DMS153 treated with DMSO at 0.1 percent for 48 hours (cell line): Measurements from ENCODE around the gene GNB1L.
"Not testable (repeated sequence)": the region's sequence is repeated elsewhere in the genome, so short reads cannot be mapped to it uniquely, and the experiment has no call there.

Experiments used
- DNase-seq: peaks from one replicate; lab custom pipeline; 2025; ENCODE audit not compliant: unreplicated experiment; lab: John Stamatoyannopoulos, UW

The GNB1L gene

DNA sequence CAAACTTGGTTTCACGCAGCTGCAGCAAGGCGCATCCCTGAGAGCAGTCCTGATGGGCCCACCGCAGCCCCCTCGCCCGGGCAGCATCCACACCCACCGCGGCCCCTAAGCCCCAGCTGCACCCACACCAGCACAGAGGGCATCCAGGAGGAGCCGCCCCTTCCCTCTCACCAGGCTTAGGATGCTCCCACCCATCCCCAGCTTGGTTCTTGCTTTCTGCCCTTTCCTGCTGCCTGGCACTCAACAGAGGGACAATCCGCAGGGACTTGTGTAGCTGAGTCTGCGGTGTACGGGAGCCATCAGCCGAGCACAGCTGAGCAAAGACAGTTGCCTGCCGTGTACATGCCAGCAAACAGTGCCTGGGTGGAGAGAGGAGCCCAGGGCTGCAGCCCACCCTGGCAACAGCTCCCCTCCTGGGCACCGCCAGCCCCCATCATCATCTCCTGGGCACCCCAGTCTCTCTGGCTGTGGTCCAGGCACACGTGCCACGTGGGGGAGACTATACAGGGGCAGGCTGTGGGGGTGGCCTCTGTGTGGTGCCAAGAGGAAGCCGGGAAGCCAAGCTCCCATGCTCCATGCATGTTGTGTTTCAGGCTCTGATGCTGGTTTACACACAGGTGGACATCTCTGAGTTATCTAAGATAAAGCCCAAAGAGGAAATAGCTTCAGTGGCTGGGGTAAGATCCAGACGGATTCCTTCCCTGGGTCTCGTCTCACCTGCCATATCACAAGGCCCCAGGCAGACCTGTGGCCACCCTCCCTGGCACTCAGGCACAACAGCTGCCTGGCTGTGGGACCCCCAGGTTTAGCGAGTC, 36.0 kb upstream of the GNB1L start:
- no peak for DNase-seq

- no peak for DNase-seq
Observed at GRCh38 chr22:19889951-19890350, 35.3 kb upstream of the GNB1L start.

GRCh38 chr22:19888131-19888746, 33.6 kb upstream of the GNB1L start:
- DNase-seq = no peak

DNA sequence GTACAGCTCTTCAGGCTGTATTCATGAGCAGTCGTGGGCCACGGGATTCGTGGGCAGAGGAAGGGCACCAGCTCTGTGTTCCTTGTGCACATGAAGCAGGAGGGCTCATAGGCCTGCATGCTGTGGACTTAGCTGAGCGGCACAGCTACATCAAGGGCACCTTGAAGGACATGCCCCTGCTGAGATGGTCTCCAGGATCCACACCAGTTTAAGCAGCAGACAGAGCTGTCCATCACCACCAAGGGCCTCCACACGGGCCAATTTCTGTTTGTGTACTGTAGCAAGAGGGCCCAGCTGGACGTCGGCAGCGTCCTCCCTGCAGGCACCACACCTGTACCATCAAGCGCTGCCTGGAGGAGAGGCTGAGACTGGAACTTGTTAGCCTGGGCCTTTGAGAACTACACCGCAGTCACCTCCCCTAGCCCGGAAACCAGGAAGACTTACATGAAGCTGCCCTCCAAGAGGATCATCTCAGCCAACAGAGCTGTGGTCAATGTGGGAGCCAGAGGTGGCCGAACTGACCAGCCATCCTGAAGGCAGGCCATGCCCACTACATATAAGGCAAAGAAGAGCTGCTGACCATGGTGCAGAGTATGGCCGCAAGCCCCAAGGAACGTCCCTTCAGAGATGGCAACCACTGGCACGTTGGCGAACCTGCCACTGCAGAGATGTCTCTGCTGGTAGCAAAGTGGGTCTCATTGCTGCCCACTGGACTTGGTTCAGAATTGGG, 32.7 kb upstream of the GNB1L start:
- no peak for DNase-seq

- DNase-seq = no peak
Observed at GRCh38 chr22:19886605-19887255, 32.1 kb upstream of the GNB1L start.

DNA sequence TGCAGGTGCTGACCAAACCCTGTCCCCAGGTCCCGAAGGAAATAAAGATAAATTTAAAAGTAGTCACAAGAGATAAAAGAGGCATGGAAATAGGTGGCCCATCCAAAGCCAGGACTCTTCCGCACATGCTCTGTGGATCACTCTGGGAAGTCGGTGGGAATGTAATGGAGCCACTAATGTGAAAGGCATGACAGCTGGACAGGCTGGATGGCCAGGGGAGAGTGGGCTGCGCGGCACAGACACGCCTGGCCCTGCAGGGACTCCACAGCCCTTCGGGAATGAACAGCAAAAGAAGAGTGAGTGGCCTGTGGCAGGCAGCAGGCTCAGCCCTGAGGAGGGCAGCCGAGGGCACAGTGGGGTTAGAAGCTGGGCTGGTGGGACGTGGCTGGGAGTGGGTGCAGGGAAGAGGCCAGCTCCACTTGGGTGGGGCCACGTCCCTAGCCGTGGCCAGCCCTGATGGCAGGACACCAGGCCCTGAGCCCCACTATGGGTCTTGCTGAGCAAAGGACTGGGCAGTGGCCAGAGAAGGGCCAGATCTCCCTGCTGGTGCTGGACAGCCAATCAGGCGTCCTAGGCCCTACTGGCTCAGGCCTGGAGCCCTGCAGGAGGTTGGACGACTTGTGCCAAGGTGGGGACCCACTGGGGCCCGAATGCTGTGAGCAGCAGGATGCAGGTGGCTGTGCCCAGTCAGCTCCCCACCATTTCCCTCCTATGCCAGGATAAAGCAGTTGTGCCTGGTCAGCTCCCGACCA, 31.3 kb upstream of the GNB1L start:
- no peak for DNase-seq

DNA sequence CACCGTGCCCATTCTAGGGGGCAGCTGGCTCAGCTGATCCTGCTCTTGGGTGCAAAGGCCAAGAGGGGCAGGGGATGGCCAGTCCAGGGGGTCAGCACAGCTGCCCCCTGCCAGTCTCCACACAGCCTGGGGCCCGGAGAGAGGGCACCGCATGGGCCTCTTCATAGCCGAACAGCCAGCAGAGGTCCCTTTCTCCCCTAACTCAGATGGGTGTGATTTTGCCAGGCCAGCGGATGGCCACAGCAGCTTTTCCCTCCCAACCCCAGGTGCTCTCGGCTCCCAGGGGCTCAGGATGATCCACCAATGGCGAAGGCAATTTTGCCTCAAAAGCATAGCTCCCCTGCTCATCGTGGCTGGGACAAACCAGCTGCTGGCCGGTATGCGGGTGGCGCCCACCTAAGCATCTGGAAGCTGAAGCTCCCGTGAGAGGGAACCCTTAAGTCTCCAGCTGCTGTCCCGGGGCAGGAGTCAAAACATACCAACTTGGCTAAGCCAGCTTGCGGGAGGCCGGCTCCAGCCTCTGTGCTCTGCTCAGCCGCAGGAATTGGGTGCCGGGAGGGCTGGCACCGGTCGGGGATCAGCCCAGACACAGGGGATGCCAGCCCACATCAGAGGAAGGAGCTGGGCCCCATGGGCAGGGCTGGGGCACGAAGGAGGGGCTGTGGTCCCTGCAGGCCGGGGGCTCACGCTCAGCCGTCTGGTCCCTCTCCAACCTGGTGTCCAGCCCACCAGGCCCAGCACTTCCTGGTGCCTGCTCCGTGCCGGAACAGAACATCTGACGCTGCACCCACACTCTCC, 30.5 kb upstream of the GNB1L start:
- DNase-seq = no peak

DNA sequence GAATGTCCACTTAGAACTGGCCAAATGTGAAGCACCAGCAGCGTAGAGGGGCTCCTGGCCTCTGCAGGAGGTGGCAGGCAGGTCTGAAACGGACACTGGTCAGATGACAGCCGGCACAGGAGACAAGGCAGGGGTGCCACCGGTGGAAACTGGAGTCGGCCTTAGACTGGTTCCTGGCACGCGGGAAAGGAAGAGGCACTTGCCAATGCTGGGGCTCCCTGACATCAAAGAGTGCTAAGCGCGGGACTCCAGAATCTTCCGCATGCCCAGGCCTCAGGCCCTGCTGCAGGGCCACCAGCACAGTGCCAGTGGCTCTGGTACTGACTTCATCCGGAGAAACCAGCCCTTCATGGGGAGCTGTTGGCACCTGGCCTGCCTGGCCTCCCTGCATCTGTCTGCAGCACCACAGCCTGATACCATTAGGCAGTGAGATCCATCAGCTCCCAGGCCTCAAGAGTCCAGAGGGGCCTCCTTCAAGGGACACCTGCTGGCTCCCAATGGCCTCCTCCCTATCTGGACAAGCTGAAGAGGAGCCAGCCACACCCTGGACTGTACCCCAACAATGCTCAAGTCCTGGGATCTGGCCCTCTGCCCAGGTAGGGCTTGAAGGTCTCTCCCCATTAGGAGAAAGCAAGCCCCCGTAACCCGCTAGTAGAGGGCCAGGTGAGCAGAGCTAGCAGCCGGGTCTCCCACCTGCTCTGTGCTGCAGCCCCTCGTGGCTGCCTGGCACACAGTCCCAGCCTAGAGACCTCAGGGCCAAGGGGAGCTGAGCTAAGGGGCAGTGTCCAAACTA, 29.7 kb upstream of the GNB1L start:
- no peak for DNase-seq

GRCh38 chr22:19883446-19883845, 28.8 kb upstream of the GNB1L start:
- DNase-seq = not testable (repeated sequence)

DNA sequence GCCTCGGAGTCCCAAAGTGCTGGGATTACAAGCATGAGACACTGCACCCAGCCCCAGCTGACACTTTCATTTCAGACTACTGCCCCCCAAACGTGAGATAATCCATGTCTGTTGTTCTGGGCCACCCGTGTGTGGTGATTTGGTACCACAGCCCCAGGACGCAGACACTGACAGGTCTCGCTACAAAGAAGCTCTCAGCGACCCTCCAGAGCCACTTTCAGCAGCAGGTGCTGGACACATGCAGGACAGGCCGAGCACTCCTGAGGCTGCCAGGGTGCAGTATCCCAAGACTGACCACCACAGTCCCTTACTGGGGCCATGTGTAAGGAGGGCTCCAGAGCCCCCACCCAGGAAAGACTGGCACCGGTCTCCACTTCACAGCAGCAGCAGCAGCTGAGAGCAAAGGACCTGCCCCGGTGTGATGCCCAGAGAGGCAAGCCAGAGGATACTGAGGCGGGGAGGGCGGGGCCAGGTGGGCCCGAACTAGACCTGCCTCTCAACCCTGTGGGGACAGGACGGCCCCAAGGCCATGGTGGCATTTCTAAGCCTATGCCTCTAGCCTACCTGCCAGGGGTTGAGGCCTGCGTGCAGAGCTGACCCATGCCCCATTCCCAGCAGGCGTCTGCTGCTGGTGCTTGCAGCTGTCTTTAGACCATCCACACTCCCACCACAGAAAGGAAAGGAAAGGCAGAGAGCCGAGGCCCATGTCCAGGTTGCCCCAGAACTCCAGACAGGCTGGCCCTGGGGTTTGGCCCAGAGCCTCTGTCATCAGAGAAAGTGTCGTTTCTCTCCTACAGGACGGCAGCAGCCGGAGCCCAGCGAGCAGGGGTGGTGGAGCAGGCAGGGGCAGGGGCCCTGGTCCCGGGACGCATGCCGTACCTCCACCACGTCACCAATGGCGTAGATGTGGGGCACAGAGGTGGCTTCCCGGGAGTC, 28.0 kb upstream of the GNB1L start:
- DNase-seq = no peak

- no peak for DNase-seq
Observed at GRCh38 chr22:19880786-19881569, 26.3 kb upstream of the GNB1L start.

- no peak for DNase-seq
Observed at GRCh38 chr22:19879992-19880785, 25.5 kb upstream of the GNB1L start.

DNA sequence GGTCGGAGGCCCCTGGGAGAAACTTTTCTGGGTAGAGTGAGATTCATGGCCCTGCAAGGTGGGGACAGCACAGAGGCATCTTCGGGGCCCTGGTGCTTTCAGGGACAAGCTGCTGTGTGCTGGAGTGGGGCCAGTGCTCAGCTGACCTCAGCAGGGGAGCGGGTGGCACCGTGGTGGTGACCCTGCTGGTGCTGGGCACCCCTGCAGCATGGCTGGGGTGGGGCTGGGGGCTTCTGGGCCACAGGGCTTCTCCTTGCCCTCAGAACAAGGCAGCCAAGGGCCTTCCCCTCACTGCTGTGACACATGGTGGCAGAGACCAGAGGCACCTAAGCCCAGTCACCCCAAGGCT, 24.9 kb upstream of the GNB1L start:
- no peak for DNase-seq

DNA sequence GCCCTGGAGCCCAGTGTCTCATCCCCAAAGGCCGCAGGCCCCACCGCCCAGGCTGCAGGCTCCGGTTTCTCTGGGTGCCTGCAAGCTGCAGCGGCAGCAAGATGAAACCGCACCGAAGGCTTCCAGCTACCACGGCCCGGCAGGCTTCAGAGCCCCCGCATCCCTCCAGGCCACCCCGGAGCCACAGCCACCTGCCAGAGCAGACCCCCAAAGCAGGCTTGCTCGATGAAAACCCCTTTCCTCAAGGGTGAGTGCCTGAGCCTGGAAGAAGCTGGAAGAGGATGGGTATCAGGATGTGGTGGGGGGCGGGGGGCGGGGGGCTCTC, 24.5 kb upstream of the GNB1L start:
- no peak for DNase-seq

GRCh38 chr22:19878461-19879245, 24.0 kb upstream of the GNB1L start:
- no peak for DNase-seq
